ENCODE measurements around the gene NNMT.

- TF ChIP-seq CTCF (IDR thresholded peaks at IDR 0.05): no peak
- TF ChIP-seq EZH2 (IDR thresholded peaks at IDR 0.05; ENCODE audit: borderline replicate concordance, insufficient read depth, low read depth, low read length, poor library complexity, severe bottlenecking): no peak
Measured at GRCh38 chr11:114308689-114309089, 12.5 kb downstream of the NNMT start.

Measured in B cell (primary cell).